Measurements from ENCODE around the gene LTBP3.

DNA sequence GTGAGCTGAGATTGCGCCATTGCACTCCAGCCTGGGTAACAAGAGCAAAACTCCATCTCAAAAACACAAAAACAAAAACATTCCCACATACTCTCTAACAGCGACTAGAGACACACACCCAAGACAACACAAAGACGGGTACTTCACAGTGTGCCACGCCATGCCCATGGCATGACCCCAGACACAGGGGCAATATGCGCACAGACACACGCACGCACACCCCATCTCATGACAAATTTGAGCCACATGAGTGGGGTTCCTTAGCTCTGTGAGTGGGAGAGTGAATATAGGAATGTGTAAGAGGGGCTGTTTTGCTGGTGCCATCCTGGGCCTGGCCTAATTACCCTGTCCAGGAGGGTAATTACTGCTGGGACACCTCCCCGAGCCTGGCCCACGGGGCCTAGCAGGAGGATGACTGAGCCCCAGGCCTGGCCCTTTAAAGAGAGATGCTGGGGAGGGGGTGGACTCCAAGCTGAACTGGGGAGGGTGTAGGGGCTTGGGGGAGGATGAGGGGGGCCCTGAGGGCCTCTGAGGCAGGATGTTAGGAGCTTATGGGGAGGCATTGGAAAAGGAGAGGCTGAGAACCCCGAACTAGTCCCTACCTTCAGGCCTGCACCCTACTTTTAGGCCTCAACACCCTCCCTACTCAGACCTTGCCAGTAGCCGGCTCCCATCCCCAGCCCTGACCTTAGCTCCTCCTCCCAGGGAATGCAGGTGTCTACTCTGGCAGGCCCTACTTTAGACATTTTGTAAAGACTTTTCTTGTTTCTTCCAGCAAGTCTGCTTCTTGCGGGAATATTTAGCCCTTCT, 1.5 kb downstream of the LTBP3 start:
- no peak for TF ChIP-seq POLR2A (IDR thresholded peaks at IDR 0.05; ENCODE audit: low read depth, low read length)
- TF ChIP-seq TAF1 (IDR thresholded peaks at IDR 0.05; ENCODE audit: borderline replicate concordance, low read depth, low read length), result no peak
- TF ChIP-seq POLR2AphosphoS5 (IDR thresholded peaks at IDR 0.05; ENCODE audit: low read depth, low read length), result no peak

Data from GM12892 (cell line).